DMS114 treated with DMSO at 0.1 percent for 48 hours (cell line): ENCODE results near the gene ZCCHC14.
"Not testable (repeated sequence)": the region's sequence is repeated elsewhere in the genome, so short reads cannot be mapped to it uniquely, and the experiment has no call there.

Experiments
- DNase-seq: peaks from one replicate; lab custom pipeline; 2025; ENCODE audit not compliant: unreplicated experiment; lab: John Stamatoyannopoulos, UW

The ZCCHC14 gene

DNA sequence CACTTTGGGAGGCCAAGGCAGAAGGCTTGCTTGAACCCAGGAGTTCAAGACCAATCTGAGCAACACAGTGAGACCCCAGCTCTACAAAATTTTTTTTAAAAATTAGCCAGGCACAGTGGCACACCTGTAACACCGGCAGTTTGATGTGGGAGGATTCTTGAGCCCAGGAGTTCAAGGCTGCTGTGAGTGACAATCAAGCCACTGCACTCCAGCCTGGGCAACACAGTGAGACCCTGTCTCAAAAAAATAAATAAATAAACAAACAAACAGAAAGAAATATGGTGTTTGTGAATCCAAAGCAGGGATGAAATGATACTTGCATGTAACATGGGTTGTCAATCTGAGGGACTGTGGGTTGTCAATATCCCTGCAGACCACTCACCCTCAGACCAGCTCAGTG is 125.9 kb downstream of the ZCCHC14 start:
- no peak for DNase-seq

DNA sequence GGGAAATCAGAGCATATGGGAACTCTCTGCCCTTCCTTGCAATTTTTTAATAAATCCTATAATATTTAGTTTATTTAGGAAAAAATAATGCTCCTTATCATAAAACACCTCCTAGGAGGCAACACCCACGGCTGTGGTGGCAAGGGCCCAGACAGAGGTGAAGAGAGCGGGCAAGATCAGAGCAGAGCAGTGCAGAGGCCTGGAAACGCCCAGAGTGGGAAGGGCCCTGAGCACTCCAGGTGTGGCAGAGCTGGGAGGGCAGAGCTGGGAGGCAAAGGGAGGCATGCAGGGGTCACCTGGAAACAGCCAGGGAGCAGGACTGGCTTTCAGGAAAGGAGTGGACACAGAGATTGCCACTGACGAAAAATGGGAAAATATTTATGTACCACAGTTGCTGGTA is 126.5 kb downstream of the ZCCHC14 start:
- DNase-seq = no peak

DNA sequence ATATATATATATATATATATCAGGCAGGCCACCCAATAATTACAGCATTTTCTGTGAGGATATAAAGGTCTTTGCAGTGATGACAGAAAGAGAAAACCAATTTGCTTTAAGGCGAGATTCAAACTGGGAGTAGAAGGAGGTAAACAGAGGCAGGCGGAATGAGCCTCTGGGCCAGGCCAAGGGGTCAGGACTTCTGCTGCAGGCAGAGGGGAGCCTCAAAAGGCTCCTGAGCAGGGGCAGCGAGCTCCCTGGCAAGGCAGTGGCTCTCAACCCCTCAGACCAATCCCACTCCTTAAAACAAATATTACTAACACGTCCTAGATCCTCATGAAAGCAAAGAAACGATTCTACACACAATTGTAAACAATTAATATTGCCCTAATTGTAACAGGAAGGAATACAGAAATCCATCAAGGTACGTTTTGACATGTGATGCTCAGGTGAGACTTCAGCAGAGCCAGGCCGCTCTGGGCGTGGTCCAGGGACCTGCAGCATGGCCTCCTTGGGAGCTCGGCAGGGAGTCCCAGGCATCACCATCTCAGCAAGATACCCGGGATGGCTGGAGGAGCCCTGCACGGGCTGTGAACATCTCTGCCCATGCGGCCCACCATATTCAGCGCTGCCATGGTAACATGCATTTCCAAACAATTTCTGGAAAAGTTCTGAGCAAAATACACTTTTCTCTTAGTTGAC is 127.7 kb downstream of the ZCCHC14 start:
- no peak for DNase-seq

DNA sequence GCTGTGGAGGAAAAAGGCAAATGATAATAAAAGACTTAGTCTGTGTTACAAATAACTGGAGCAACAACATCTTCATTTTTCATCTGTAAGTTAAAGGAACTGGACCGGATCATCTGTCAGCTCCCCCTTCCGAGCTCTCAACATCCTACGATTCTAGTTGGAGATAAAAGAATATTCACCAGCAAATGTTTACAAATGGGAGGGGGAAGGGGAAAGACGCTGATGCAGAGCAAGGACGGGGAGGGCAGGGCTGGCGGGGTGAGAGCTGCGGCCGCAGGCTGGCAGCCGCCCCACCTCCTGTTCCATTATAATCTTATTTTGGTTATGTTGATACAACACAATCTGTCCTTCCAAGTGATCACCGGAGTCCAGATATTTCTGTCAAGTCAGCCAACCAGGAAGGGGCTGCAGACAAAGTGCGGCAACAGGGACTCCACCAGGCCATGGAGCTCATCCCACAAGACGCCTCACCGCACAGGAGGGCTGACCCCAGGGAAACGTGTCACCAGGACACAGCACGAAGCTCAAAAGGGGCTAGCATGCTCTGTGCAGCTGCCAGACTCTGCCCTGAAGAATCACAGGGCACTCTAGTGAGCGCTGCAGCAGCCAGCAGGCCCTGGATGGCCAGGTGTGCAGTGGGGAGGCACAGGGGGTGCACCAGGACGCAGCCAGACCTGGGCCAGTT is 128.9 kb downstream of the ZCCHC14 start:
- DNase-seq = no peak

- not testable (repeated sequence) for DNase-seq
Observed at GRCh38 chr16:87362828-87363559, 129.8 kb downstream of the ZCCHC14 start.

GRCh38 chr16:87361916-87362619 is 130.8 kb downstream of the ZCCHC14 start:
- no peak for DNase-seq

DNA sequence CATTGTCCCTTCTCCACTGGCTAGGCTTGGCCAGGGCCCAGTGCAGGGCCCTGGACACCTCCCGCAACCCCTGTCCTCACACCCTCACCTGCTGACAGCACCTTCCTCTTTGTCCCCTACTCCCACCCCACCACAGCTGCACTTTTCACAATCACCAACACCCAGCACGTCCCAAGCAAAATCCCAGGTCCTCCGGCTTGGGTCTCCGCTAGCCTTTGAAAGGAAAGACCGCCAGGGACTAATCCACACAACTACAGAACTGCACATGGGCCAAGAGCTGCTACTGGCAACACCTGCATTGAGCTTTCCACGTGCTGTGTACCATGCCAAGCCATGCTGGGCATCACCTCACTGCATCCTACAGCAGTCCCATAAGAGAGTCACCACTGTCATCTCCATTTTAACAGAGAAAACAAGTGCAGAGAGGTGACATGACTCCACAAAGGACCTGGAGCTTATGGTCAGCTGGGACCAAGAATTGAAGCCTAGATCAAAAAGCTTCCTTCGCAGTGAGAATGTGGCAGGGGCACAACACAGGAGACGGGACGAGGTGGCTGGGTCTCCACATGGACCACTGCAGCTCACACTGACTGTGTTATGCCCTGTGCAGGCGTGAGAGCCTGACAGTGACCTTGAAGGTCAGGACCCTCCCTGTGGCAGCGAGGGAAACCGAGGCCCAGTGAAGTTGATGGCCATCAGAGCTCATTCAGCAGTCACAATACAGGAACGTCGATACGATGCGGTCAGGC is 131.8 kb downstream of the ZCCHC14 start:
- no peak for DNase-seq

DNA sequence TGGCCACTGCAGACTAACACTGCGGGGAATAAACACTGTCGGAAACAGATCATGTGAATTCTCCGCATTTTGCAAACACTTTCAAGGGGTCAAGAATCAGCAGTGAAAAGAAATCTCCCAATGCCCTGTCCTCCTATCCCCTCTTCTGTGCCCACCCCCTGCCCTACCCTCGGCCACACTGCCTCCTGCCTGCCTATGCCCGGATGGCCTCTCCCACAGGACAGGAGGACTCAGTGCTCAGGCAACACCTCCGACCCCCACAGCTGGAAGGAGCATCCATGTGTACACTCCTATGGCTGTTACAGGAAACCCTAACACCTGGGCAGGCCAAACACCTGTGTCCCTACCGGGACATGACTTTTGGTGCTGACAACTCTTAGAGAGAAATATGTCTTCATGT is 133.7 kb downstream of the ZCCHC14 start:
- no peak for DNase-seq

DNA sequence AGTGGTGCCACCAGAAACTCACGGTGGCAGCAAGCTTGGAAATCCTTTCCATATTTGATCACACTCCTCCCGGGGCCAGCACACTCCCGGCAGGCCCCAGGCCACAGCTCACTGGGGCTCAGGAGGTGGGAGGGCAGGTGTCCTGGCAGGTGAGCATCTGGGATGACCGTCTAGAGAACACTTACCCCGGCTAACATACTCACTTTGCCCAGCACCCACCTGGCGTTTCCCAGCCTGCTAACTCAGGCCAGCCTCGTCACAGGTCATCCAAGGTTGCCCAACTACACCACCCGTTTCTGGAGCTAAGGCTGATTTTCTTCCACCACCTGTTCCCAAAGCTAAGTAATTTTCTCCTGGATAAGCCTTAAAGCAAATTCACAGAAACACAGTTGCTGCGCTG is 134.1 kb downstream of the ZCCHC14 start:
- no peak for DNase-seq

- no peak for DNase-seq
Observed at GRCh38 chr16:87358250-87358649, 134.6 kb downstream of the ZCCHC14 start.

DNA sequence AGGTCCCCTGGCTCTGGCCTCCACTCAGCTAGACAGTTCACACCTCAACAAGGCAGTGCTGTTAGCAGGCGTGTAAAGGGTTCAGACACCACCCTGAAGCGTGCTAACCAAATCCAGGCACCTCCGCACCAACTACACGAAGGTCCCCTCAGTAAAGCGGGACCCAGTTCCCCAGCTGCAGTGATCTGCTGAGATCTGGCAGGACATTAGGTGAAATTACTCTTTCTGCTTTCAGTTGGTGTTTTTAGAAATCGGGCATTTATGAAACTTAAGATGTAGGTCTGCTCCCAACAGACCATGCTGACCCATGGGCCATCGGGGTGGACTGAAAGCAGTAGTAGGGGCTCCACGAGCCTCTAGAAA is 136.4 kb downstream of the ZCCHC14 start:
- DNase-seq = no peak
